ENCODE measurements around the gene SVOPL. TPM values are rescaled to one million over a fixed set of nuclear protein-coding genes. Genes with fewer than 3 reads are reported as not detected.

SVOPL gene
- total RNA-seq, 1 experiment from 2014 or later, result 0.78 TPM

- Mint-ChIP-seq H3K4me1 (ENCODE audit: low read depth, unreplicated experiment) (no peaks in the 10 kb centered on the region), H3K4me3 (ENCODE audit: low read depth, unreplicated experiment) (no peak overlapping the region), H3K36me3 (ENCODE audit: insufficient read depth, unreplicated experiment) (peaks cover 4% of the 10 kb centered on the region), H3K9me3 (ENCODE audit: low read depth, unreplicated experiment) (no peaks in the 10 kb centered on the region), H3K27me3 (ENCODE audit: unreplicated experiment) (no peaks in the 10 kb centered on the region), H3K27ac (ENCODE audit: unreplicated experiment) (no peak overlapping the region)
- intact Hi-C loops (cut with micrococcal nuclease; ENCODE audit: unreplicated experiment), result no loop called here
- no TSS peak for BruUV-seq (replicated peaks)
- no peak for TF ChIP-seq CTCF (IDR thresholded peaks at IDR 0.05; ENCODE audit: unreplicated experiment)
- CTCF ChIA-PET, result no interaction called here
- DNase-seq, result no peak
Observed at GRCh38 chr7:138713191-138713590, 12.0 kb upstream of the SVOPL start.

- H3K4me3 Mint-ChIP-seq (ENCODE audit: low read depth, unreplicated experiment), result no peak overlapping the region
- no TSS peak for BruUV-seq (replicated peaks)
- intact Hi-C loops (cut with micrococcal nuclease; ENCODE audit: unreplicated experiment), result no loop called here
- no peaks in the 10 kb centered on the region for H3K4me1 Mint-ChIP-seq (ENCODE audit: low read depth, unreplicated experiment)
- no peak for DNase-seq
- no peaks in the 10 kb centered on the region for H3K27me3 Mint-ChIP-seq (ENCODE audit: unreplicated experiment)
- no peak overlapping the region for H3K27ac Mint-ChIP-seq (ENCODE audit: unreplicated experiment)
- no peaks in the 10 kb centered on the region for H3K9me3 Mint-ChIP-seq (ENCODE audit: low read depth, unreplicated experiment)
- TF ChIP-seq CTCF (IDR thresholded peaks at IDR 0.05; ENCODE audit: unreplicated experiment), result no peak
- H3K36me3 Mint-ChIP-seq (ENCODE audit: insufficient read depth, unreplicated experiment), result no peaks in the 10 kb centered on the region
- CTCF ChIA-PET, result no interaction called here
Observed at GRCh38 chr7:138712652-138713051, 11.5 kb upstream of the SVOPL start.

- no peak for DNase-seq
- CTCF ChIA-PET, result interaction anchor here (0.6 kb wide), 1 partner anchor 269 kb away, joined by 4 read pairs; no protein-coding TSS in a partner anchor
- no peaks in the 10 kb centered on the region for H3K27me3 Mint-ChIP-seq (ENCODE audit: unreplicated experiment)
- no peak overlapping the region for H3K4me3 Mint-ChIP-seq (ENCODE audit: low read depth, unreplicated experiment)
- intact Hi-C loops (cut with micrococcal nuclease; ENCODE audit: unreplicated experiment), result no loop called here
- no peak overlapping the region for H3K27ac Mint-ChIP-seq (ENCODE audit: unreplicated experiment)
- H3K36me3 Mint-ChIP-seq (ENCODE audit: insufficient read depth, unreplicated experiment), result no peaks in the 10 kb centered on the region
- no peak for TF ChIP-seq CTCF (IDR thresholded peaks at IDR 0.05; ENCODE audit: unreplicated experiment)
- H3K4me1 Mint-ChIP-seq (ENCODE audit: low read depth, unreplicated experiment), result no peaks in the 10 kb centered on the region
- BruUV-seq (replicated peaks), result no TSS peak
- no peaks in the 10 kb centered on the region for H3K9me3 Mint-ChIP-seq (ENCODE audit: low read depth, unreplicated experiment)
Observed at GRCh38 chr7:138710536-138711385, 9.6 kb upstream of the SVOPL start.

- no peak for TF ChIP-seq CTCF (IDR thresholded peaks at IDR 0.05; ENCODE audit: unreplicated experiment)
- no peak overlapping the region for H3K4me3 Mint-ChIP-seq (ENCODE audit: low read depth, unreplicated experiment)
Observed at GRCh38 chr7:138705167-138705566, 4.0 kb upstream of the SVOPL start.

More at GRCh38 chr7:138705167-138705566, 4.0 kb upstream of the SVOPL start:
- Mint-ChIP-seq H3K4me1 (ENCODE audit: low read depth, unreplicated experiment) (no peaks in the 10 kb centered on the region), H3K27ac (ENCODE audit: unreplicated experiment) (no peak overlapping the region), H3K9me3 (ENCODE audit: low read depth, unreplicated experiment) (no peaks in the 10 kb centered on the region), H3K36me3 (ENCODE audit: insufficient read depth, unreplicated experiment) (no peaks in the 10 kb centered on the region), H3K27me3 (ENCODE audit: unreplicated experiment) (no peaks in the 10 kb centered on the region)
- intact Hi-C loops (cut with micrococcal nuclease; ENCODE audit: unreplicated experiment), result no loop called here
- DNase-seq, result no peak
- CTCF ChIA-PET, result interaction anchor here (0.6 to 0.7 kb wide), 3 partner anchors 422 to 553 kb away, joined by 4 to 6 read pairs (median 4); no protein-coding TSS in a partner anchor
- BruUV-seq (replicated peaks), result no TSS peak

Data from Calu3 (cell line).